K562 (cell line): ENCODE data around the gene EPB41L2. TPM values are rescaled to one million over a fixed set of nuclear protein-coding genes. Genes with fewer than 3 reads are reported as not detected.

Source experiments
- ARID1B ChIP-seq: fragments of 450-650 bp; IDR thresholded peaks from 2 replicates; pipeline ENCODE4 v1.6.1; 2016; ENCODE audit warnings: antibody characterized with exemption, mild to moderate bottlenecking, inconsistent platforms
- ATF3 ChIP-seq, 2 experiments: fragments of 450-650 bp in 1 of 2; sonication (generic) in 1 of 2; formaldehyde crosslinking in 1 of 2; IDR thresholded peaks in 1 of 2; conservative IDR thresholded peaks in 1 of 2; 2 replicates each; pipeline versions ENCODE4 v1.6.1 to v1.8.1; 2016 to 2023; ENCODE audit warnings: mild to moderate bottlenecking in 2 of 2, moderate library complexity in 2 of 2, inconsistent platforms in 1 of 2, missing genetic modification reagents in 1 of 2
- CBFA2T2 ChIP-seq: fragments of 450-650 bp; conservative IDR thresholded peaks from 2 replicates; pipeline ENCODE4 v1.6.1; 2017; ENCODE audit warnings: mild to moderate bottlenecking
- CBFA2T3 ChIP-seq: fragments of 450-650 bp; IDR thresholded peaks from 2 replicates; pipeline ENCODE4 v1.6.1; 2017
- CEBPB ChIP-seq: fragments of 450-650 bp; IDR thresholded peaks from 2 replicates; pipeline ENCODE4 v1.6.1; 2016; ENCODE audit warnings: missing genetic modification characterization, missing compliant biosample characterization
- CEBPG ChIP-seq, 3 experiments: fragments of 200-800 bp in 1 of 3; sonication (Bioruptor generic) in 1 of 3; sonication (generic) in 1 of 3; formaldehyde crosslinking in 1 of 3; IDR thresholded peaks in 2 of 3; conservative IDR thresholded peaks in 1 of 3; 2 replicates each; pipeline versions ENCODE4 v1.6.1 to v1.8.0; 2016 to 2022; ENCODE audit warnings: missing compliant biosample characterization in 2 of 3, missing genetic modification characterization in 2 of 3, mild to moderate bottlenecking in 1 of 3, missing genetic modification reagents in 1 of 3
- DPF2 ChIP-seq: fragments of 450-650 bp; IDR thresholded peaks from 2 replicates; pipeline ENCODE4 v1.6.1; 2016
- TCF3 ChIP-seq: sonication (generic); formaldehyde crosslinking; IDR thresholded peaks from 2 replicates; pipeline ENCODE4 v1.4.0; 2020; ENCODE audit warnings: mild to moderate bottlenecking, missing genetic modification reagents
- ZEB2 ChIP-seq: fragments of 450-650 bp; IDR thresholded peaks from 2 replicates; pipeline ENCODE4 v1.6.1; 2016
- polyA plus RNA-seq, 8 experiments: library from polyadenylated mRNA; depleted of rRNA in 4 of 8; stranded (reverse) in 5 of 8; unstranded in 3 of 8; fragments of >200 nt; fragmentation: Nextera tagmentation in 2 of 8; fragmentation: Illumina TruSeq in 1 of 8; extraction: Ambion mirVana in 2 of 8; extraction: Trizol in 1 of 8; gene quantifications; 2 replicates each; pipeline versions ENCODE4 v1.2.1 to v1.2.3, GENCODE V29; 2011 to 2014; ENCODE audit warnings: inconsistent platforms in 1 of 8, missing spikeins in 1 of 8
- total RNA-seq, 7 experiments: library from RNA; depleted of rRNA in 6 of 7; stranded (reverse); fragments of >200 nt in 6 of 7; fragmentation: Illumina TruSeq in 2 of 7; extraction: Trizol in 2 of 7; gene quantifications; 2 replicates each; pipeline versions ENCODE4 v1.2.1 to v1.2.3, GENCODE V29; 2011 to 2021; ENCODE audit warnings: low replicate concordance in 1 of 7
- TF ChIP-seq, protein P1 (sequence below): fragments of 450-650 bp; IDR thresholded peaks from 2 replicates; pipeline ENCODE4 v1.6.1; 2016; ENCODE audit warnings: mild to moderate bottlenecking, moderate library complexity

The EPB41L2 gene
- total and polyA plus RNA-seq, 9 of the 15 experiments (the other 6 are each of a cell fraction or from before 2014, with no cell fraction given) = 5.1 to 53.6 (median 25.0) TPM

DNA sequence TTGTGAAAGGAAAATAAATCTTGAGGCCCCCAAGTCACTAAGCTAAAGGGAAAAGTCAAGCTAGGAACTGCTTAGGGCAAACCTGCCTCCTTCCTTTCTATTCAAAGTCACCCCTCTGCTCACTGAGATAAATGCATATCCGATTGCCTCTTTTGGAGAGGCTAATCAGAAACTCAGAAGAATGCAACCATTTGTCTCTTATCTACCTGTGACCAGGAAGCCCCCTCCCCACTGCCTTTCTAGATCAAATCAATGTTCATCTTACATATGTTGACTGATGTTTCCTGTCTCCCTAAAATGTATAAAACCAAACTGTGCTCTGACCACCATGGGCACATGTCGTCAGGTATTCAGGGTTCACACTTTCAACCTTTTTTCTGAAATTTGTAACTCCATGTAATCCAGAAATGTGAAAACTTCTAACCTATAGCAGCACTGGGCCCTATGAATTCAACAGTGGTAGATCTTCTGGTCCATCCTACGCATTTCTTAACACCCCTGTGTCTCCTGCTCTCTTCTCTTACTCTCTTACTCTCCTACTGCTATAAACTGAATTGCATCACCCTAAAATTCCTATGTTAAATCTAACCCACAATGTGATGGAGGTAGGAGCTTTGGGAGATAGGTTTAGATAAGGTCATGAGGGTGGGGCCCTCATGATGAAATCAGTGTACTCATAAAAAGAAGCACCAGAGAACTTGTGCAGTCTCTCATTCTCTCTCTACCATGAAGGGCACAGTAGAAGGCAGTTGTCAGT is 89.3 kb downstream of the EPB41L2 start (continued):
- TF ChIP-seq, protein P1, sequence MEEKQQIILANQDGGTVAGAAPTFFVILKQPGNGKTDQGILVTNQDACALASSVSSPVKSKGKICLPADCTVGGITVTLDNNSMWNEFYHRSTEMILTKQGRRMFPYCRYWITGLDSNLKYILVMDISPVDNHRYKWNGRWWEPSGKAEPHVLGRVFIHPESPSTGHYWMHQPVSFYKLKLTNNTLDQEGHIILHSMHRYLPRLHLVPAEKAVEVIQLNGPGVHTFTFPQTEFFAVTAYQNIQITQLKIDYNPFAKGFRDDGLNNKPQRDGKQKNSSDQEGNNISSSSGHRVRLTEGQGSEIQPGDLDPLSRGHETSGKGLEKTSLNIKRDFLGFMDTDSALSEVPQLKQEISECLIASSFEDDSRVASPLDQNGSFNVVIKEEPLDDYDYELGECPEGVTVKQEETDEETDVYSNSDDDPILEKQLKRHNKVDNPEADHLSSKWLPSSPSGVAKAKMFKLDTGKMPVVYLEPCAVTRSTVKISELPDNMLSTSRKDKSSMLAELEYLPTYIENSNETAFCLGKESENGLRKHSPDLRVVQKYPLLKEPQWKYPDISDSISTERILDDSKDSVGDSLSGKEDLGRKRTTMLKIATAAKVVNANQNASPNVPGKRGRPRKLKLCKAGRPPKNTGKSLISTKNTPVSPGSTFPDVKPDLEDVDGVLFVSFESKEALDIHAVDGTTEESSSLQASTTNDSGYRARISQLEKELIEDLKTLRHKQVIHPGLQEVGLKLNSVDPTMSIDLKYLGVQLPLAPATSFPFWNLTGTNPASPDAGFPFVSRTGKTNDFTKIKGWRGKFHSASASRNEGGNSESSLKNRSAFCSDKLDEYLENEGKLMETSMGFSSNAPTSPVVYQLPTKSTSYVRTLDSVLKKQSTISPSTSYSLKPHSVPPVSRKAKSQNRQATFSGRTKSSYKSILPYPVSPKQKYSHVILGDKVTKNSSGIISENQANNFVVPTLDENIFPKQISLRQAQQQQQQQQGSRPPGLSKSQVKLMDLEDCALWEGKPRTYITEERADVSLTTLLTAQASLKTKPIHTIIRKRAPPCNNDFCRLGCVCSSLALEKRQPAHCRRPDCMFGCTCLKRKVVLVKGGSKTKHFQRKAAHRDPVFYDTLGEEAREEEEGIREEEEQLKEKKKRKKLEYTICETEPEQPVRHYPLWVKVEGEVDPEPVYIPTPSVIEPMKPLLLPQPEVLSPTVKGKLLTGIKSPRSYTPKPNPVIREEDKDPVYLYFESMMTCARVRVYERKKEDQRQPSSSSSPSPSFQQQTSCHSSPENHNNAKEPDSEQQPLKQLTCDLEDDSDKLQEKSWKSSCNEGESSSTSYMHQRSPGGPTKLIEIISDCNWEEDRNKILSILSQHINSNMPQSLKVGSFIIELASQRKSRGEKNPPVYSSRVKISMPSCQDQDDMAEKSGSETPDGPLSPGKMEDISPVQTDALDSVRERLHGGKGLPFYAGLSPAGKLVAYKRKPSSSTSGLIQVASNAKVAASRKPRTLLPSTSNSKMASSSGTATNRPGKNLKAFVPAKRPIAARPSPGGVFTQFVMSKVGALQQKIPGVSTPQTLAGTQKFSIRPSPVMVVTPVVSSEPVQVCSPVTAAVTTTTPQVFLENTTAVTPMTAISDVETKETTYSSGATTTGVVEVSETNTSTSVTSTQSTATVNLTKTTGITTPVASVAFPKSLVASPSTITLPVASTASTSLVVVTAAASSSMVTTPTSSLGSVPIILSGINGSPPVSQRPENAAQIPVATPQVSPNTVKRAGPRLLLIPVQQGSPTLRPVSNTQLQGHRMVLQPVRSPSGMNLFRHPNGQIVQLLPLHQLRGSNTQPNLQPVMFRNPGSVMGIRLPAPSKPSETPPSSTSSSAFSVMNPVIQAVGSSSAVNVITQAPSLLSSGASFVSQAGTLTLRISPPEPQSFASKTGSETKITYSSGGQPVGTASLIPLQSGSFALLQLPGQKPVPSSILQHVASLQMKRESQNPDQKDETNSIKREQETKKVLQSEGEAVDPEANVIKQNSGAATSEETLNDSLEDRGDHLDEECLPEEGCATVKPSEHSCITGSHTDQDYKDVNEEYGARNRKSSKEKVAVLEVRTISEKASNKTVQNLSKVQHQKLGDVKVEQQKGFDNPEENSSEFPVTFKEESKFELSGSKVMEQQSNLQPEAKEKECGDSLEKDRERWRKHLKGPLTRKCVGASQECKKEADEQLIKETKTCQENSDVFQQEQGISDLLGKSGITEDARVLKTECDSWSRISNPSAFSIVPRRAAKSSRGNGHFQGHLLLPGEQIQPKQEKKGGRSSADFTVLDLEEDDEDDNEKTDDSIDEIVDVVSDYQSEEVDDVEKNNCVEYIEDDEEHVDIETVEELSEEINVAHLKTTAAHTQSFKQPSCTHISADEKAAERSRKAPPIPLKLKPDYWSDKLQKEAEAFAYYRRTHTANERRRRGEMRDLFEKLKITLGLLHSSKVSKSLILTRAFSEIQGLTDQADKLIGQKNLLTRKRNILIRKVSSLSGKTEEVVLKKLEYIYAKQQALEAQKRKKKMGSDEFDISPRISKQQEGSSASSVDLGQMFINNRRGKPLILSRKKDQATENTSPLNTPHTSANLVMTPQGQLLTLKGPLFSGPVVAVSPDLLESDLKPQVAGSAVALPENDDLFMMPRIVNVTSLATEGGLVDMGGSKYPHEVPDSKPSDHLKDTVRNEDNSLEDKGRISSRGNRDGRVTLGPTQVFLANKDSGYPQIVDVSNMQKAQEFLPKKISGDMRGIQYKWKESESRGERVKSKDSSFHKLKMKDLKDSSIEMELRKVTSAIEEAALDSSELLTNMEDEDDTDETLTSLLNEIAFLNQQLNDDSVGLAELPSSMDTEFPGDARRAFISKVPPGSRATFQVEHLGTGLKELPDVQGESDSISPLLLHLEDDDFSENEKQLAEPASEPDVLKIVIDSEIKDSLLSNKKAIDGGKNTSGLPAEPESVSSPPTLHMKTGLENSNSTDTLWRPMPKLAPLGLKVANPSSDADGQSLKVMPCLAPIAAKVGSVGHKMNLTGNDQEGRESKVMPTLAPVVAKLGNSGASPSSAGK = 0 out of 2 replicates have a peak, but pooled peaks have one; percentile 9
- no peak for TF ChIP-seq CEBPG (CRISPR knock-in tag; IDR thresholded peaks at IDR 0.05)
- TF ChIP-seq CEBPG (tag; conservative IDR thresholded peaks at IDR 0.05 in 1 of 2, IDR thresholded peaks at IDR 0.05 in 1 of 2) = peak; percentile 69 to 82
- peak; percentile 38; the same call in 1 of the 2 replicates for TF ChIP-seq CBFA2T2
- TF ChIP-seq ATF3 (IDR thresholded peaks at IDR 0.05) = peak; percentile 77
- no peak for TF ChIP-seq ATF3 (CRISPR knock-in tag; conservative IDR thresholded peaks at IDR 0.05)
- 0 out of 2 replicates have a peak, but pooled peaks have one; percentile 10 for TF ChIP-seq TCF3 (CRISPR knock-in tag)
- peak; percentile 55; the same call in 1 of the 2 replicates for TF ChIP-seq ARID1B
- TF ChIP-seq CEBPB (tag) = peak; percentile 55
- peak; percentile 60 for TF ChIP-seq CBFA2T3
- TF ChIP-seq ZEB2 = peak; percentile 71
- 0 out of 2 replicates have a peak, but pooled peaks have one; percentile 18 for TF ChIP-seq DPF2
